Stomach (tissue), 4 donors: ENCODE results near the gene TGFB3.

Source experiments
- CTCF ChIP-seq, 7 experiments: fragments of 450-650 bp in 4 of 7; fragments of 200-600 bp in 3 of 7; sonication (generic) in 3 of 7; IDR thresholded peaks; one replicate each; pipeline ENCODE4 v1.5.1; 2016 to 2019; ENCODE audit warnings: antibody characterized with exemption in 7 of 7, control low read depth in 2 of 7, mild to moderate bottlenecking in 1 of 7
- EP300 ChIP-seq: sonication (generic); formaldehyde crosslinking; IDR thresholded peaks from one replicate; pipeline ENCODE4 v1.6.1; 2017; ENCODE audit warnings: antibody characterized with exemption
- POLR2A ChIP-seq, 4 donors: fragments of 450-650 bp; IDR thresholded peaks; one replicate each; pipeline ENCODE4 v1.6.1; 2016; ENCODE audit warnings: antibody characterized with exemption in 4 of 4, control low read depth in 2 of 4, mild to moderate bottlenecking in 1 of 4, moderate library complexity in 1 of 4

GRCh38 chr14:75928690-75929181 lies 53.1 kb downstream of the TGFB3 start:
- no peak for TF ChIP-seq CTCF (IDR thresholded peaks at IDR 0.05)
- no peak for TF ChIP-seq POLR2A (IDR thresholded peaks at IDR 0.05)
- no peak for TF ChIP-seq EP300
